ENCODE results near the gene METTL2B. TPM values are rescaled to one million over a fixed set of nuclear protein-coding genes. Genes with fewer than 3 reads are reported as not detected.
"Not testable (repeated sequence)": the region's sequence is repeated elsewhere in the genome, so short reads cannot be mapped to it uniquely, and the experiment has no call there.

The METTL2B gene
- total and polyA plus RNA-seq, 2 donors (not counting 1 experiment from before 2014, with no cell fraction given), result 25.5 to 30.9 TPM

GRCh38 chr7:128523932-128524524 lies 47.5 kb downstream of the METTL2B start:
- H2AFZ ChIP-seq (ENCODE audit: low read length); DNase-seq (ENCODE audit: low read depth in 2 of 2); H3K4me2 ChIP-seq (ENCODE audit: extremely low read depth, insufficient read depth, low read length); H3K9me3 ChIP-seq (ENCODE audit: control insufficient read depth, insufficient read depth, low read depth, low read length); H3K79me2 ChIP-seq (ENCODE audit: control insufficient read depth, insufficient read depth, low read length); H3K4me1 ChIP-seq (ENCODE audit: control insufficient read depth, extremely low read depth, insufficient read depth, low read length); H3K9ac ChIP-seq (ENCODE audit: insufficient read depth, low read length); H3K27ac ChIP-seq (ENCODE audit: insufficient read depth, low read length); H3K36me3 ChIP-seq (ENCODE audit: control insufficient read depth, insufficient read depth, low read length); H4K20me1 ChIP-seq (ENCODE audit: control insufficient read depth, extremely low read depth, insufficient read depth, low read length); H3K27me3 ChIP-seq (ENCODE audit: control insufficient read depth, insufficient read depth, low read length); H3K4me3 ChIP-seq (replicated peaks in 1 of 4; ENCODE audit: control extremely low read depth in 1 of 4, insufficient read depth in 1 of 4, low read depth in 3 of 4, low read length in 4 of 4): not testable (repeated sequence)

- not testable (repeated sequence) for H3K4me2 ChIP-seq (ENCODE audit: extremely low read depth, insufficient read depth, low read length); H3K4me3 ChIP-seq (replicated peaks in 1 of 4; ENCODE audit: control extremely low read depth in 1 of 4, insufficient read depth in 1 of 4, low read depth in 3 of 4, low read length in 4 of 4); DNase-seq (ENCODE audit: low read depth in 2 of 2); H3K36me3 ChIP-seq (ENCODE audit: control insufficient read depth, insufficient read depth, low read length); H3K9ac ChIP-seq (ENCODE audit: insufficient read depth, low read length); H3K4me1 ChIP-seq (ENCODE audit: control insufficient read depth, extremely low read depth, insufficient read depth, low read length); H3K9me3 ChIP-seq (ENCODE audit: control insufficient read depth, insufficient read depth, low read depth, low read length); H2AFZ ChIP-seq (ENCODE audit: low read length); H4K20me1 ChIP-seq (ENCODE audit: control insufficient read depth, extremely low read depth, insufficient read depth, low read length); H3K27me3 ChIP-seq (ENCODE audit: control insufficient read depth, insufficient read depth, low read length); H3K27ac ChIP-seq (ENCODE audit: insufficient read depth, low read length); H3K79me2 ChIP-seq (ENCODE audit: control insufficient read depth, insufficient read depth, low read length)
Measured at GRCh38 chr7:128525584-128525983, 49.0 kb downstream of the METTL2B start.

- not testable (repeated sequence) for H3K27me3 ChIP-seq (ENCODE audit: control insufficient read depth, insufficient read depth, low read length); H3K4me2 ChIP-seq (ENCODE audit: extremely low read depth, insufficient read depth, low read length); H3K9ac ChIP-seq (ENCODE audit: insufficient read depth, low read length); H3K27ac ChIP-seq (ENCODE audit: insufficient read depth, low read length); H3K9me3 ChIP-seq (ENCODE audit: control insufficient read depth, insufficient read depth, low read depth, low read length); DNase-seq (ENCODE audit: low read depth in 2 of 2); H3K4me1 ChIP-seq (ENCODE audit: control insufficient read depth, extremely low read depth, insufficient read depth, low read length); H4K20me1 ChIP-seq (ENCODE audit: control insufficient read depth, extremely low read depth, insufficient read depth, low read length); H3K79me2 ChIP-seq (ENCODE audit: control insufficient read depth, insufficient read depth, low read length); H2AFZ ChIP-seq (ENCODE audit: low read length); H3K36me3 ChIP-seq (ENCODE audit: control insufficient read depth, insufficient read depth, low read length); H3K4me3 ChIP-seq (replicated peaks in 1 of 4; ENCODE audit: control extremely low read depth in 1 of 4, insufficient read depth in 1 of 4, low read depth in 3 of 4, low read length in 4 of 4)
Measured at GRCh38 chr7:128526062-128526466, 49.5 kb downstream of the METTL2B start.

- H3K4me3 ChIP-seq (replicated peaks in 1 of 4; ENCODE audit: control extremely low read depth in 1 of 4, insufficient read depth in 1 of 4, low read depth in 3 of 4, low read length in 4 of 4); H3K27me3 ChIP-seq (ENCODE audit: control insufficient read depth, insufficient read depth, low read length); DNase-seq (ENCODE audit: low read depth in 2 of 2); H3K36me3 ChIP-seq (ENCODE audit: control insufficient read depth, insufficient read depth, low read length); H3K27ac ChIP-seq (ENCODE audit: insufficient read depth, low read length); H3K9ac ChIP-seq (ENCODE audit: insufficient read depth, low read length); H2AFZ ChIP-seq (ENCODE audit: low read length); H4K20me1 ChIP-seq (ENCODE audit: control insufficient read depth, extremely low read depth, insufficient read depth, low read length); H3K4me1 ChIP-seq (ENCODE audit: control insufficient read depth, extremely low read depth, insufficient read depth, low read length); H3K9me3 ChIP-seq (ENCODE audit: control insufficient read depth, insufficient read depth, low read depth, low read length); H3K4me2 ChIP-seq (ENCODE audit: extremely low read depth, insufficient read depth, low read length): not testable (repeated sequence)
- H3K79me2 ChIP-seq (ENCODE audit: control insufficient read depth, insufficient read depth, low read length), result peaks cover 20% of the 10 kb centered on the region
Measured at GRCh38 chr7:128529191-128529590, 52.6 kb downstream of the METTL2B start.

GRCh38 chr7:128530121-128530854 lies 53.7 kb downstream of the METTL2B start:
- DNase-seq (ENCODE audit: low read depth in 2 of 2); H3K36me3 ChIP-seq (ENCODE audit: control insufficient read depth, insufficient read depth, low read length); H3K4me1 ChIP-seq (ENCODE audit: control insufficient read depth, extremely low read depth, insufficient read depth, low read length); H3K27me3 ChIP-seq (ENCODE audit: control insufficient read depth, insufficient read depth, low read length); H4K20me1 ChIP-seq (ENCODE audit: control insufficient read depth, extremely low read depth, insufficient read depth, low read length); H3K9me3 ChIP-seq (ENCODE audit: control insufficient read depth, insufficient read depth, low read depth, low read length); H2AFZ ChIP-seq (ENCODE audit: low read length): not testable (repeated sequence)
- peak overlapping the region; percentile 71 for H3K9ac ChIP-seq (ENCODE audit: insufficient read depth, low read length)
- peak overlapping the region; percentile 27 for H3K27ac ChIP-seq (ENCODE audit: insufficient read depth, low read length)
- peaks cover 29% of the 10 kb centered on the region for H3K79me2 ChIP-seq (ENCODE audit: control insufficient read depth, insufficient read depth, low read length)
- H3K4me2 ChIP-seq (ENCODE audit: extremely low read depth, insufficient read depth, low read length), result peak overlapping the region; percentile 69
- peak overlapping the region; percentile 37 to 76 (median 53) for H3K4me3 ChIP-seq (replicated peaks in 1 of 4; ENCODE audit: control extremely low read depth in 1 of 4, insufficient read depth in 1 of 4, low read depth in 3 of 4, low read length in 4 of 4)

Data from fibroblast of lung (primary cell).